ENCODE data around the gene ARHGEF11.

ARHGEF11 gene

GRCh38 chr1:157050836-157051235 lies 5.3 kb upstream of the ARHGEF11 start:
- Histone ChIP-seq H3K27me3 (ENCODE audit: control insufficient read depth, insufficient read depth, low read length) (no peaks in the 10 kb centered on the region), H3K9ac (ENCODE audit: low read depth, low read length) (no peak overlapping the region), H3K36me3 (ENCODE audit: control insufficient read depth, insufficient read depth, low read length) (no peaks in the 10 kb centered on the region)

GRCh38 chr1:157047062-157047410 lies 1.5 kb upstream of the ARHGEF11 start:
- no peaks in the 10 kb centered on the region for H3K27me3 ChIP-seq (ENCODE audit: control insufficient read depth, insufficient read depth, low read length)
- peak overlapping the region; percentile 1; the same call in 1 of the 2 replicates for H3K4me3 ChIP-seq (ENCODE audit: low read depth, low read length)
- H3K36me3 ChIP-seq (ENCODE audit: control insufficient read depth, insufficient read depth, low read length) = no peaks in the 10 kb centered on the region
- no peak overlapping the region for H3K9ac ChIP-seq (ENCODE audit: low read depth, low read length)
- H3K9me3 ChIP-seq (ENCODE audit: control insufficient read depth, insufficient read depth, low read length) = no peaks in the 10 kb centered on the region
- H3K27ac ChIP-seq (ENCODE audit: low read depth, low read length) = peak overlapping the region; percentile 53
- peaks cover 30% of the 10 kb centered on the region for H3K4me1 ChIP-seq (ENCODE audit: control insufficient read depth, insufficient read depth, low read length)

More at GRCh38 chr1:157050836-157051235, 5.3 kb upstream of the ARHGEF11 start:
- H3K9me3 ChIP-seq (ENCODE audit: control insufficient read depth, insufficient read depth, low read length) = 0 out of 2 replicates have a peak, but pooled peaks cover 2% of the 10 kb centered on the region
- H3K4me3 ChIP-seq (ENCODE audit: low read depth, low read length) = no peak overlapping the region
- no peak overlapping the region for H3K27ac ChIP-seq (ENCODE audit: low read depth, low read length)
- H3K4me1 ChIP-seq (ENCODE audit: control insufficient read depth, insufficient read depth, low read length) = 0 out of 2 replicates have a peak, but pooled peaks cover 5% of the 10 kb centered on the region

- no peaks in the 10 kb centered on the region for H3K27me3 ChIP-seq (ENCODE audit: control insufficient read depth, insufficient read depth, low read length)
- H3K9me3 ChIP-seq (ENCODE audit: control insufficient read depth, insufficient read depth, low read length) = no peaks in the 10 kb centered on the region
- H3K4me1 ChIP-seq (ENCODE audit: control insufficient read depth, insufficient read depth, low read length) = peaks cover 34% of the 10 kb centered on the region
- no peak overlapping the region for H3K27ac ChIP-seq (ENCODE audit: low read depth, low read length)
- no peaks in the 10 kb centered on the region for H3K36me3 ChIP-seq (ENCODE audit: control insufficient read depth, insufficient read depth, low read length)
- H3K9ac ChIP-seq (ENCODE audit: low read depth, low read length) = peak overlapping the region; percentile 82; the same call in 1 of the 2 replicates
- peak overlapping the region; percentile 77 for H3K4me3 ChIP-seq (ENCODE audit: low read depth, low read length)
Measured at GRCh38 chr1:157044326-157044725, 1.2 kb downstream of the ARHGEF11 start.

GRCh38 chr1:157043685-157044084 lies 1.9 kb downstream of the ARHGEF11 start:
- Histone ChIP-seq H3K9ac (ENCODE audit: low read depth, low read length) (no peak overlapping the region), H3K27me3 (ENCODE audit: control insufficient read depth, insufficient read depth, low read length) (no peaks in the 10 kb centered on the region), H3K4me3 (ENCODE audit: low read depth, low read length) (peak overlapping the region; percentile 77), H3K27ac (ENCODE audit: low read depth, low read length) (no peak overlapping the region), H3K9me3 (ENCODE audit: control insufficient read depth, insufficient read depth, low read length) (no peaks in the 10 kb centered on the region), H3K4me1 (ENCODE audit: control insufficient read depth, insufficient read depth, low read length) (peaks cover 34% of the 10 kb centered on the region), H3K36me3 (ENCODE audit: control insufficient read depth, insufficient read depth, low read length) (no peaks in the 10 kb centered on the region)

- no peak overlapping the region for H3K9ac ChIP-seq (ENCODE audit: low read depth, low read length)
- peak overlapping the region; percentile 77 for H3K4me3 ChIP-seq (ENCODE audit: low read depth, low read length)
- no peaks in the 10 kb centered on the region for H3K36me3 ChIP-seq (ENCODE audit: control insufficient read depth, insufficient read depth, low read length)
- no peak overlapping the region for H3K27ac ChIP-seq (ENCODE audit: low read depth, low read length)
- peaks cover 34% of the 10 kb centered on the region for H3K4me1 ChIP-seq (ENCODE audit: control insufficient read depth, insufficient read depth, low read length)
- H3K9me3 ChIP-seq (ENCODE audit: control insufficient read depth, insufficient read depth, low read length) = no peaks in the 10 kb centered on the region
- no peaks in the 10 kb centered on the region for H3K27me3 ChIP-seq (ENCODE audit: control insufficient read depth, insufficient read depth, low read length)
Measured at GRCh38 chr1:157042846-157043245, 2.7 kb downstream of the ARHGEF11 start.

- Histone ChIP-seq H3K4me1 (ENCODE audit: control insufficient read depth, insufficient read depth, low read length) (peaks cover 29% of the 10 kb centered on the region), H3K36me3 (ENCODE audit: control insufficient read depth, insufficient read depth, low read length) (no peaks in the 10 kb centered on the region), H3K9ac (ENCODE audit: low read depth, low read length) (no peak overlapping the region), H3K27ac (ENCODE audit: low read depth, low read length) (no peak overlapping the region), H3K9me3 (ENCODE audit: control insufficient read depth, insufficient read depth, low read length) (no peaks in the 10 kb centered on the region), H3K27me3 (ENCODE audit: control insufficient read depth, insufficient read depth, low read length) (no peaks in the 10 kb centered on the region), H3K4me3 (ENCODE audit: low read depth, low read length) (no peak overlapping the region)
Measured at GRCh38 chr1:157040802-157041201, 4.7 kb downstream of the ARHGEF11 start.

- Histone ChIP-seq H3K36me3 (ENCODE audit: control insufficient read depth, insufficient read depth, low read length) (no peaks in the 10 kb centered on the region), H3K4me1 (ENCODE audit: control insufficient read depth, insufficient read depth, low read length) (peaks cover 5% of the 10 kb centered on the region; the same call in 1 of the 2 replicates), H3K27ac (ENCODE audit: low read depth, low read length) (no peak overlapping the region), H3K9me3 (ENCODE audit: control insufficient read depth, insufficient read depth, low read length) (no peaks in the 10 kb centered on the region), H3K9ac (ENCODE audit: low read depth, low read length) (no peak overlapping the region), H3K4me3 (ENCODE audit: low read depth, low read length) (no peak overlapping the region), H3K27me3 (ENCODE audit: control insufficient read depth, insufficient read depth, low read length) (no peaks in the 10 kb centered on the region)
Measured at GRCh38 chr1:157035121-157035520, 10.4 kb downstream of the ARHGEF11 start.

GRCh38 chr1:157034137-157034800 lies 11.3 kb downstream of the ARHGEF11 start:
- no peak overlapping the region for H3K27ac ChIP-seq (ENCODE audit: low read depth, low read length)
- no peak overlapping the region for H3K4me3 ChIP-seq (ENCODE audit: low read depth, low read length)
- H3K4me1 ChIP-seq (ENCODE audit: control insufficient read depth, insufficient read depth, low read length) = peaks cover 5% of the 10 kb centered on the region; the same call in 1 of the 2 replicates
- no peaks in the 10 kb centered on the region for H3K27me3 ChIP-seq (ENCODE audit: control insufficient read depth, insufficient read depth, low read length)
- no peak overlapping the region for H3K9ac ChIP-seq (ENCODE audit: low read depth, low read length)
- no peaks in the 10 kb centered on the region for H3K36me3 ChIP-seq (ENCODE audit: control insufficient read depth, insufficient read depth, low read length)
- H3K9me3 ChIP-seq (ENCODE audit: control insufficient read depth, insufficient read depth, low read length) = no peaks in the 10 kb centered on the region

- H3K9me3 ChIP-seq (ENCODE audit: control insufficient read depth, insufficient read depth, low read length) = no peaks in the 10 kb centered on the region
- H3K4me3 ChIP-seq (ENCODE audit: low read depth, low read length) = no peak overlapping the region
- no peaks in the 10 kb centered on the region for H3K36me3 ChIP-seq (ENCODE audit: control insufficient read depth, insufficient read depth, low read length)
- H3K27me3 ChIP-seq (ENCODE audit: control insufficient read depth, insufficient read depth, low read length) = no peaks in the 10 kb centered on the region
- H3K4me1 ChIP-seq (ENCODE audit: control insufficient read depth, insufficient read depth, low read length) = peaks cover 7% of the 10 kb centered on the region; the same call in 1 of the 2 replicates
- H3K27ac ChIP-seq (ENCODE audit: low read depth, low read length) = no peak overlapping the region
- H3K9ac ChIP-seq (ENCODE audit: low read depth, low read length) = no peak overlapping the region
Measured at GRCh38 chr1:157033357-157033876, 12.1 kb downstream of the ARHGEF11 start.

- no peaks in the 10 kb centered on the region for H3K36me3 ChIP-seq (ENCODE audit: control insufficient read depth, insufficient read depth, low read length)
- H3K4me3 ChIP-seq (ENCODE audit: low read depth, low read length) = no peak overlapping the region
- no peak overlapping the region for H3K27ac ChIP-seq (ENCODE audit: low read depth, low read length)
- H3K9me3 ChIP-seq (ENCODE audit: control insufficient read depth, insufficient read depth, low read length) = no peaks in the 10 kb centered on the region
- peaks cover 9% of the 10 kb centered on the region; the same call in 1 of the 2 replicates for H3K4me1 ChIP-seq (ENCODE audit: control insufficient read depth, insufficient read depth, low read length)
- H3K9ac ChIP-seq (ENCODE audit: low read depth, low read length) = no peak overlapping the region
- no peaks in the 10 kb centered on the region for H3K27me3 ChIP-seq (ENCODE audit: control insufficient read depth, insufficient read depth, low read length)
Measured at GRCh38 chr1:157032303-157032702, 13.2 kb downstream of the ARHGEF11 start.

GRCh38 chr1:157030728-157031127 lies 14.8 kb downstream of the ARHGEF11 start:
- no peak overlapping the region for H3K4me3 ChIP-seq (ENCODE audit: low read depth, low read length)

More at GRCh38 chr1:157030728-157031127, 14.8 kb downstream of the ARHGEF11 start:
- Histone ChIP-seq H3K27me3 (ENCODE audit: control insufficient read depth, insufficient read depth, low read length) (no peaks in the 10 kb centered on the region), H3K36me3 (ENCODE audit: control insufficient read depth, insufficient read depth, low read length) (no peaks in the 10 kb centered on the region), H3K27ac (ENCODE audit: low read depth, low read length) (no peak overlapping the region), H3K9ac (ENCODE audit: low read depth, low read length) (no peak overlapping the region), H3K4me1 (ENCODE audit: control insufficient read depth, insufficient read depth, low read length) (peaks cover 9% of the 10 kb centered on the region; the same call in 1 of the 2 replicates), H3K9me3 (ENCODE audit: control insufficient read depth, insufficient read depth, low read length) (no peaks in the 10 kb centered on the region)
